22Rv1 (cell line): Measurements from ENCODE around the gene SNED1.

Experiments used
- CTCF ChIP-seq: fragments of 450-650 bp; IDR thresholded peaks from 2 replicates; pipeline ENCODE4 v1.5.1; 2017; ENCODE audit warnings: mild to moderate bottlenecking
- ZFX ChIP-seq: fragments of 450-650 bp; IDR thresholded peaks from 2 replicates; pipeline ENCODE4 v1.6.1; 2017; ENCODE audit warnings: antibody characterized with exemption, borderline replicate concordance

GRCh38 chr2:241011296-241011600 is 12.8 kb downstream of the SNED1 start:
- no peak for TF ChIP-seq CTCF
- no peak for TF ChIP-seq ZFX
